Brain microvascular endothelial cell (primary cell): ENCODE results near the gene SF3B2.

Experiments used
- DNase-seq: peaks from one replicate; pipeline ENCODE4 v3.0.0-alpha.2; 2020
- H3K27ac ChIP-seq: fragments of 250-450 bp; sonication (Bioruptor Pico); 2 replicates; pipeline ENCODE4 v1.5.1; 2020; ENCODE audit warnings: mild to moderate bottlenecking, moderate library complexity
- H3K27me3 ChIP-seq: fragments of 250-450 bp; sonication (Bioruptor Pico); replicated peaks from 2 replicates; pipeline ENCODE4 v1.5.1; 2020; ENCODE audit warnings: mild to moderate bottlenecking
- H3K36me3 ChIP-seq: fragments of 250-450 bp; sonication (Bioruptor Pico); replicated peaks from 2 replicates; pipeline ENCODE4 v1.5.1; 2020; ENCODE audit warnings: mild to moderate bottlenecking
- H3K4me3 ChIP-seq: 2 replicates; pipeline ENCODE4 v1.5.1; 2011; ENCODE audit warnings: low read depth, mild to moderate bottlenecking, control low read depth, low read length, moderate library complexity
- CTCF ChIP-seq: IDR thresholded peaks from 2 replicates; pipeline ENCODE4 v1.5.1; 2011; ENCODE audit warnings: low read depth, mild to moderate bottlenecking, moderate library complexity, low read length, control low read depth, inconsistent platforms; ENCODE audit errors: missing control alignments
- in situ Hi-C: cut with HindIII; loops from 2 replicates; pipeline ENCODE4 v1.10.0; 2017; ENCODE audit warnings: low sequenced_read_pairs, low pct_ligation_motif_present

The SF3B2 gene

GRCh38 chr11:66015454-66015881, 36.7 kb upstream of the SF3B2 start:
- Histone ChIP-seq H3K27ac (no peak overlapping the region), H3K36me3 (no peaks in the 10 kb centered on the region), H3K4me3 (no peak overlapping the region), H3K27me3 (no peaks in the 10 kb centered on the region)
- DNase-seq: no peak
- TF ChIP-seq CTCF: no peak
- in situ Hi-C loops: no loop called here

DNA sequence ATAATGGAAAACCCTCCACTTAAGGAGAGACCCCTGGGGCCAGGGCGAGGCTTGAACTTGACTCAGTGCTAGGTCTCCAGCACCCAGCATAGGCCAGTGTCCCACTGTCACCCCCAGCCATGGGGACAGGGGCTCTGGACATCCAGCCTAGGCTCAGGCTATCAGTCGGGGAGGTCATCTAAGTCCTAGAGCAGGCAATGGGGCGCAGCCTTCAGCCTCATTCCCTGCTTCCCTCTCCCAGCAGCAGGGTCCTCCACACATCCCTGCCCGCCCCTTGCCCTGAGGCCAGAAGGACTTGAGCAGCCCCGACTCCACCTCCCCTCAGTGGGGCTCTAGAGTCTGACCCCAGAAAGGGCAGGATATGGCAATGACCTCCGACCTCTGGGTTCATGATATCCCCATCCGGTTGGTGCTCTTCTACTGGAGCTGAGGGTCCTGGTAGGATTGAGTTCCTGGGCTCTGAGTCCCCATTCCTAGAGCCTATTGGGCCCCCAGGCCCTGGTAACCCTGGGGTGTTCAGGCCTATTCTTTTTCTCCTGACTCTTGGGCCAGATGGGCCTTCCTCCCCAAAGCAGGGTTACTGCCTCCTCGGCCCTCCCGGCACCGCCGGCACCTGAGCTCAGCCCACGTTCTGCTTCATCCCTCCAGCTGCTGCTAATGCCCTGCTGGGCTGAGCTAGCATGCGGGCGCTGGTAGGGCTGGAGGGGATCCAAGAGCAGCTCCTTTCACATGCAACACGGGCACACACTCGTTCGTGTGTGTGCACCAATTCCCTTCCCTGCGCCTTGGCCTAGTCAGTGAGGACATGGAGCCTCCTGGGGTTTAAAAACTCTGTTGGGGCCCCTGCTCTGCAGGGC, 36.0 kb upstream of the SF3B2 start:
- in situ Hi-C loops: no loop called here
- Histone ChIP-seq H3K27ac (no peak overlapping the region), H3K36me3 (no peaks in the 10 kb centered on the region), H3K4me3 (no peak overlapping the region), H3K27me3 (no peaks in the 10 kb centered on the region)
- TF ChIP-seq CTCF: no peak
- no peak for DNase-seq

DNA sequence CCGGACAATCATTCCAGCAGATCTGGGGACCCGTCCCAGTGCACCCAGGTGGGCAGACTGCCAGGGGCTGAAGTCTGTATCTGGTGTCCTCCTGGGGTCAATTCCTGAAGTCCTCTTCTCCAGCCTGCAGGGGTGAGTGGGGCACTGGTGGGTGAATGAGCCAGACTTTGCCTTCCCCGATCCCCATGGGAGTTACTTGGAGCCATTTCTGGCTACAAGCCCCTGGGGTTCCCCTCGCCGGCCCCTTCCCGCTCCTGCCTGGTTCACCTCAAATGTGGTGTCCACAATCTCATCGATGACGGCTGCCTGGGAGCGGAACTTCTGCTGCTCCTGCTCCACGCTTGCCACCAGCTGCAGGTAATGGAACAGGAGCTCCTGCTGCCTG, 35.4 kb upstream of the SF3B2 start:
- in situ Hi-C loops: no loop called here
- no peak overlapping the region for H3K4me3 ChIP-seq
- H3K27me3 ChIP-seq: no peaks in the 10 kb centered on the region
- TF ChIP-seq CTCF: no peak
- H3K27ac ChIP-seq: no peak overlapping the region
- DNase-seq: no peak
- H3K36me3 ChIP-seq: no peaks in the 10 kb centered on the region

GRCh38 chr11:66017321-66017720, 34.8 kb upstream of the SF3B2 start:
- Histone ChIP-seq H3K27me3 (no peaks in the 10 kb centered on the region), H3K27ac (no peak overlapping the region), H3K36me3 (no peaks in the 10 kb centered on the region), H3K4me3 (no peak overlapping the region)
- in situ Hi-C loops: no loop called here
- DNase-seq: no peak
- TF ChIP-seq CTCF: no peak

DNA sequence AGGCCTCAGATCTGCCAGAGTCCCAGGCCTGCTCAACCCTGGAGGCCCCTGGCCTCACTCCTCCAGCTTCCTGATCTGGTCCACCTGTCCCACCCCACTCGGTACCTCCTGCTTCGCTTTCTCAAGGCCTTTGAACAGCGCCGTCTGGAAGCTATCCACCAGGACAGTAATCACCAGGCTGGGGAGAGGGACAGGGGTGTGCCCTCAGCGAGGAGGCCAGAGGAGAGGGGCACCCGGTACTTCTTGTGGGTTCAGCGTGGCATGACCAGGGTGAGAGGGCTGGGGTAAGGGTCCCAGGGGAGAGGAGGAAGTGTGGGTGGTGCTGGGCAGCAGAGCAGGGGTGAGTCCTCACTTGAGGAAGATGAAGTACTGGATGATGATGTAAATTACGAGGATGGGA, 32.0 kb upstream of the SF3B2 start:
- Histone ChIP-seq H3K4me3 (no peak overlapping the region), H3K36me3 (no peaks in the 10 kb centered on the region), H3K27me3 (no peaks in the 10 kb centered on the region), H3K27ac (no peak overlapping the region)
- DNase-seq: no peak
- TF ChIP-seq CTCF: no peak
- in situ Hi-C loops: no loop called here
